HG02623 (cell line): ENCODE data around the gene SLC31A1.
A peak's percentile ranks its signal among the peaks of the same experiment; 100 is the strongest.
"Not testable (repeated sequence)": the region's sequence is repeated elsewhere in the genome, so short reads cannot be mapped to it uniquely, and the experiment has no call there.

ENCODE experiments used
- ATAC-seq: cut with Tn5 transposase; IDR thresholded peaks from one replicate; pipeline ENCODE4 v1.9.1; 2021; ENCODE audit warnings: moderate library complexity; ENCODE audit not compliant: unreplicated experiment

Gene SLC31A1

DNA sequence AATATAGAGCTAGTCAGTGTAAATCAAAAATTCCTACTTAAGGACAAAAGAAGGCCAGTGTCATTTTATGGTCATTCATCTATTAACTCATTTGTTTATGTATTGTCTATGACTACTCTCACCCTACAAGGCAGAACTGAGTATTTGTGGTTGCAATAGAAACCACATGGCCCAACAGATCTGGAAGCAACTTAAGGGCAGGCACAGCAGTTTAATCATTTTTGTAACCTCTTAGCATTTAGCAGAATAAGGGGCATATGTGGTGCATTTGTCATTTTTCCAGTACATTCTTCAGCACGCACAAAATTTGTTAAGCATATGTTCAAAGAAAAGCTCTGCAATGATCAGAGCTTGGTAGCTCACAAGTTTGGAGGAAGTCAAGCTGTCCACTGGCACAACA is 1.4 kb upstream of the SLC31A1 start:
- peak; percentile 49 for ATAC-seq

DNA sequence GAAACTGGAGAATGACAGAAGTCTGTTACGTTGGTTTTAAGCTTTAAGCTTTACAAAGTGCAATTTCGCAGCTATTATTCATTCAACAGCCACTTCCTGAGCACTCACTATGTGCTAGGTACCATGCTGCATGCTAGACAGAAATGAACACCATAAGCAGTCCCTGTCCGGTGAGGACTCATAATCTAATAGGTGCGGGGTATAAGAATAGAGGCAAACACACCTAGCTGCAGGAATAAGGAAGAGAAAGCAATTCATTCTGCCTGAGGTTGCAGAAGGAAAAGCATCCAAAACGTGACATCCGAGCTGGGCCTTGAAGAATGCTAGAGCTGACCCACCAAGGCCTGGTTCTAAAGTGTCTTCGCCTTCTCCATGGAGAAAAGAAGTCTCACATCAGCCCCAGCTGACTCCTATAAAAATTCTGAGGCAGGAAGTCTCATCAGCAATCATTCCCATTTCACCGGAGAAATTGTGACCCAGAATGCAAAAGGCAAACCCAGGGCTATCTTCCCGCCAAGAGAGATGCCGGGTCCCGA is 809 bp upstream of the SLC31A1 start:
- no peak for ATAC-seq

DNA sequence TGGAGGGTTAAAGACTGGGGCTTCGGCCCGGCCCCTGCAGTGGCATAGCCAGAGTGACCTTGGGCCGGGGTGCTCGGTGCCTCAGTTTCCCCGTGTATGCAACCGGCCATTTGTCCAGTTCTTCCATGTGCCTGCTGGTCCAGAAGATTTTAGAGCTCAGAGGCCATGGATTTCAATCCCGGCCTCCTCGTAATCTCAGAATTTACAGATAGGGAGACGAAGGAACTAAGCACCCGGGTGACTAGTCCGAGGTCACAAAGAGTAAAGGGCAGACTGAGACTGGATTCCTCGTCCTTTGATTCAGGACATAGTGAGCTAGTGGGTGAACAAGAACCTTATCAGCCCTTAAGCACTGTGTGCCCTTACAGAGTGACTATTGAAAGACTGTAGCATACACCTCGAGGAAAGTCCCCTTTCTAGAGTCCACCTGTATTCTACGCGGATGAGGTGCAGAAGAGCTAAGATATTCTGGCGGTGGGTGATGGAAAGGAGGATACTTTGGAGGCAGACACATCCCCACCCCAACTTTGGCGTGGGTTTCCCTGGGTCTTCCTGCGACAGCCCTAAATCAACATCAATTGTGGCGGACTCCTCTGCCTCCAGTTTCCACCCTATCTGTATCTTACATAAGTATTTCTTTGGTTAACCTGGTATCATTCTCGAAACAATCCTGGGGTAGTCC is 597 bp downstream of the SLC31A1 start:
- ATAC-seq, result no peak

DNA sequence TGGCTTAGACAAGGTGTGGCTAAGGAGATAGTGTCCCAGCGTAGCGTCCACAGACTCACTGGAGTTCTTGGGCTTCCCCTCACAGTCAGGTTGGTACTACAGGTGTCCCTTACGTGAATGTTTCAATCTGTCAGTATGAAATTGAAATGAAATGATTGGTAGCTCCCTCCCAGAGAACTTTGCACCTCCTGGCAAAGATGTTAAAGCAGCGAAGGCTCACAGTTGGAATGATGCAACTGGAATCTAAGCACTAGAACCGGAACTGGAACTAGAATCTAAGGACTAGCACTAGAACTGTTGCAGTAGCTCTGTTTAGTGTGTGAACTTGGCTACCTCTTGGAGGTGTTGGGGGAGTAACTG is 1.1 kb downstream of the SLC31A1 start:
- ATAC-seq, result no peak

DNA sequence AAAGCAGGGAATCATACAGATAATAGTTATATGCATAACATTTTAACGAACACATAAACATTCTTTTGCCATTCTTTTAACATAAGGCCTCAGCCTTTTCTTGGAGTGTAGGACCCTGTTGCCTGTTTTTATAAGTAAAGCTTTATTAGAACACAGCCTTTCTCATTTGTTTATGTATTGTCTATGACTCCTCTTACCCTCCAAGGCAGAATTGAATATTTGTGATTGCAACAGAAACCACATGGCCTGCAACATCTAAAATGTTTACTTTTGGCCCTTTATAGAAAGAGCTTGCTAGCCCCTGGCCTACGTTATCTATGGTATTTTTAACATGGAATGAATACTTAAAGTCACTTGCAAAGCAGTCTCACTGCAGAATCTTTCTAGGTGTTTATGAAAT is 2.6 kb downstream of the SLC31A1 start:
- no peak for ATAC-seq

DNA sequence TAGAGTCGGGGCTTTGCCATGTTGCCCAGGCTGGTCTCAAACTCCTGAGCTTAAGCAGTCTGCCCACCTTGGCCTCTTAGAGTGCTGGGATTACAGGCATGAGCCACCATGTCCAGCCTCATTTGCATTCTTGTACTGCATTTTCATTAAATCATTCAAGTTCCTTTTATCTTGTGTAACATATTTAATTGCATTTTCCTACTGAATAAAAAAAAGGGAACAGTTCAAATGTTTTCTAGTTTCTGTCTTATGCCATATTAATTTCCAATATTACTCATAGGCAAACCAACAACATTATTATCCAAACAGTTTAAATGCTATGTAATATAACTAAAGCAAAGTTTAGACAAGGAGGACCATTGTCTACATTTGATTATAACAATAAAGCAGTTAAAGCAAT is 6.1 kb downstream of the SLC31A1 start:
- ATAC-seq, result no peak

DNA sequence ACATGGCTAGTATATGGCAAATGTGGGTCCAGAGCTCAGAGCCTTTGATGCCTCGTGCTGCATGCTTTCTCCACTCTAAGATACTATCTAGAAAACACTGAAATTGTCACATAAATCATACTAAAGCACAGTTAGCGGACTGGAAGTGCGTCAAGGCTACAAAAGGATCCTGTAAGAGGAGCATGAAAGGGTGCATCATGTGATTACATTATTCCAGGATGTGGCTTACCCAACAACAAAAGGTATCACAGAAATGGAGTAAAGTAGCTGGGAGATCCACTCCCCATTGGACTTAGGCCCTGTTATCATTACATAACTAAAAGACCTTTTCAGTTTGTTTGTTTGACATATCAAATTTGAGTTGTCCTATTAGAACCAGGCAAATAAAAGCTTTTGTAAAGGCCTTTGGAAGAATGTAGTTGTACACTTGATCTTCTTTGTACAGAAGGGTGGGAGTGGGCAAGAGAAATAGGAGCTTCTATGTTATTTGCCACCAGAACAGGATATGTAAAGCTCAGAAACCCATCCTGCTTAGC is 6.9 kb downstream of the SLC31A1 start:
- ATAC-seq, result no peak

DNA sequence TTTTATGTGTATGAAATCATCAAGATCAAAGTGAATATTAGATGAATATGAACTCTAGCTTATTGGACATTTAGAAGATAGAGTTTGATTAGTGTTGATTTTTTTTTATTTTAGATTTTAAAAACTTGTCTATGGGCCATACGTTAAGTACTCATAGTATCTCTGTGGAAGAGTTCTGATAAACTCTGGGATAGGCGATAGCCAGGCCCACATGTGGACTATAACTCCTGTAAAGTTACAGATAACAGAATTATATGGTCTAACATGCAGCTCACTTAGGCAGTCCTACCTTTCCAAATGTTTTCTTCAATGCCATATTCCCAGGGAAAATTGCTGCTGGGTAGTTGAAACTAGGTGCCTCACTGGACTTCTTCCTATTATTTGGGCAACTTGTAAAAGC is 10.4 kb downstream of the SLC31A1 start:
- ATAC-seq, result no peak

DNA sequence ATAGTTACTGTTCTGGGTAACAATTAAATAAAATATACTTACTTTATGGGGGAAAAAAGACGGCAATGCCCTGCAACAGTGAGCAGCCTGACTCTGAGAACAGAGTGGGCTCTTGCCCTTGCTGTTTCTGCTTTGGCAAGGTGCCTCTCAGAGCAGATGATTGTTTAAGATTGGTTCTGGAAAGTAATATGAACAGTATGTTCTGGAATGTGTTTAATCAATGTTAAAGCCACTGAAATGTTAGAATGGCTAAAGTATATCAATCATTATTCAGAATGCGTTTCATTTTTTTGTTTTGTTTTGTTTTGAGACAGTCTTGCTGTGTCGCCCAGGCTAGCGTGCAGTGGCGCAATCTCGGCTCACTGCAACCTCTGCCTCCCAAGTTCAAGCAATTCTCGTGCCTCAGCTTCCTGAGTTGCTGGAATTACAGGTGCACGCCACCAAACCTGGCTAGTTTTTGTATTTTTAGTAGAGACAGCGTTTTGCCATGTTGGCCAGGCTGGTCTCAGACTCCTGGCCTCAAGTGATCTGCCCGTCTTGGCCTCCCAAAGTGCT is 14.4 kb downstream of the SLC31A1 start:
- ATAC-seq, result not testable (repeated sequence)

DNA sequence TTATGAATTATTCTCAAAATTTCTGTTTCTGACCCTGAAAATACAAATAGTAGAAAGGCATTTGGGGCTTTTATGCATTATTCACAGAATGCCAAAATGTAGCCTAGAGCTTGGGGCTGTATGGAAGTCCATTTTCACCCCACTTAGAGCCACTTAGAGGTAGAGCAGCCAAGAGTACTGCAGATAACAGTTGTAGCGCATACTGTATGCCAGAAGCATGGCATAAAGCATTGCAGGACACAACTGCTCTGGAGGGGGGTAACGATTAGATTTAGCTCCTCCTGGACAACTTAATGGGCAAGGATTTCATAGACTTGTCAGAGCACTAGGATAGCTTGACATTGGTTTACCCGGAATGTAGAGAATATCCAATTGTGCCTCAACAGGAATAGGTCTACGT is 15.7 kb downstream of the SLC31A1 start:
- no peak for ATAC-seq

DNA sequence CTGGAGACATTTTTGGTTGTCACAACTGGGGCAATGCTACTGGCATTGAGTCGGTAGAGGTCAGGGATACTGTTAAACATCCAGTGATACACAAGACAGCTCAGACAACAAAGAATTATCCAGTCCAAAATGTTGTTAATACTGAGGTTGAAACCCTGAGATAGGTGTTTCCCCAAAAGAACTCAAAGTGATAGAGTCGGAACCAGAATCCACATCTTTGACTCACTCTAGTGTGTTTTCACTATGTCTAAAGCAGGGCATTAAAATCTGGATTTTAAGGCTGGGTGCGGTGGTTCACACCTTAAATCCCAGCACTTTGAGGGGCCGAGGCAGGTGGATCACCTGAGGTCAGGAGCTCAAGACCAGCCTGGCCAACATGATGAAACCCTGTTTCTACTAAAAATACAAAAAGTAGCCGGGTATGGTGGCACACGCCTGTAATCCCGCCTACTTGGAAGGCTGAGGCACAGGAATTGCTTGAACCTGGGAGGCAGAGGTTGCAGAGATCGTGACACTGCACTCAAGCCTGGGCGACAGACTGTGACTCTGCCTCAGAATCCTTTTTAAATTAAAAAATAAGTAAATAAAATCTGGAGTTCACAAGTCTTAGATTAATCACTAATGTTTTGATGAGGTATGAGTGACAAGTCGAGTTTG is 17.0 kb downstream of the SLC31A1 start:
- ATAC-seq, result no peak

DNA sequence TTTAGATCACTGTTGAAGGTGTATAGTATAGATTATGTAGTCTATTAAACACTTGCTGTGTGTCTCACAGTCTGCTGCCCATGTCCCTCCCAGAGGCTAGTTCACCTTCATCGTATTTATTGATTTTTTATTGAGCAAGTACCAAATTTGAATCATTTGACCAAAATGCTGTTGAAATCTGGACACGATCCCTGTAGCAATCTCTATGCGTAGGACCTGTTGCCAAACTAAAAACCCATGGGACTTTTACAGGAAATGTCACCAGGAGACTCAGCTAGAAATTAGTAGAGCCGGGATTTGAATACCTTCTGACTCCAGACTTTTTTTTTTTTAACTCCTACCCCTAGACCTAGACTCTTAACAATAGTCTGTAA is 17.5 kb downstream of the SLC31A1 start:
- ATAC-seq, result no peak

DNA sequence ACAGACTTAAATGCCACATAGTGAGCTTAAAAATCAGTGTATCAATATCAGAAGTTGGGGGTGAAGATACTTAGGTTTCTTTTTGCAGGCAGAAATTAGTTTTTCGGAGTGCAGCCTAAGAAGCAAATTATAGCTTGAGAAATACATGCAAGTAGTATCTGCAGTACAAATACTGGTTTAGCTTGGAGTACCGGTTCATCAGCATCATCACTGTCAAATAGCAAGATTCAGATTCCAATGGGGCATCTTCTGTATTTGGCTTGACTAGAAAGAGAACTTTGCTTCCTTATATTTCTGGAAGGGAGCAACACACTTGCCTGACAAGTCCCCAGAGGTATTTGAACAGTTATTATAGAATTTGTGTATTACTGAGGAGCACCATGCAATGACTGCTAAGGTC is 19.8 kb downstream of the SLC31A1 start:
- no peak for ATAC-seq

DNA sequence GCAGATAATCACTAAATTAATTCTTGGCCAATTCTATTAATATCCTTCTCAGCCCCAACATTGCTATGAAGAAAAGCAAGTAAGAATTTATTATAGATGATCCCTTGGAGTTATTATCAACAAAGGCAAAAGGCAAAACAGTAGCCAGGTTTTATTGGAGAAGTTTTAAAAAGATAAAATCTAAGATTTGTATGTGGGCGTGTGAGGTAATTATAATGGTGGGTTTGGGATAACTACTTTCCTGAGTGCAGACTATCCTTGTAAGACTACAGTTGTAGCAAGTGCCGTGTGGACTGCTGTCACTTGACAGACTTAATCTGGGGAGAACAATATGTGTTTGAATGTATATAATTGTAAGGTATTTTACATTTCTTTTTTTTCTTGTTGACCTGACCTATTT is 23.2 kb downstream of the SLC31A1 start:
- no peak for ATAC-seq

DNA sequence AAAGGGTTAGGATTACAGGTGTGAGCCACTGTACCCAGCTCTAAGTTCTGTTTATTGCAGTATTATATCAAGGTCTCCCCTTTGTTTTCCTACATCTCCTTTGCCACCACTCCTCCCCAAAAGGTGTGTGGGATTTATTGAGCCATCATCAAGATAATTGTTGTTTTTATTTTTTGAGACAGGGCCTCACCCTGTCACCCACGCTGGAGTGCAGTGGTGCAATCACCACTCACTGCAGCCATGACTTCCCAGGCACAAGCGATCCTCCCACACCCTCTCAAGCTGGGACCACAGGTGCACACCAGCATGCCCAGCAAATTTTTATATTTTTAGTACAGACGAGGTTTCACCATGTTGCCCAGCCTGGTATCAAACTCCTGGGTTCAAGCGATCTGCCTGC is 24.6 kb downstream of the SLC31A1 start:
- no peak for ATAC-seq

DNA sequence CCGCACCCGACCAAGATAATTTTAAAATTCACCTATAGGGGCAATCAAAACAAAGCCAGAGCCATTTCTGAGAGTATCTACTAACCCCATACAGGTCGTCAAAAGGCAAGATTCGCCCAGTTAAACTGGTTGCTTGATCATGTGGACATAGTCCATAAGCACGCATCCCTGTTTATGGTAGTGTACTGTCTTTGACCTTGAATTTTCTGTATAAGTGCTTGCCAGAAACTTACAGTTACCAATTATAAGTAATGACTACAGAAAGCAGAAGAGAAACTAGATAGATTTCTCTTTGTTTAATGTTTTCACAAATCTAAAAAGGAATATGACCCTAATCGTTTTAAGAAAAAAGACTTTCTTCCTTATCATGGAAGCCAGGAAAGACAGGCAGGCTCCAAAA is 25.6 kb downstream of the SLC31A1 start:
- no peak for ATAC-seq

DNA sequence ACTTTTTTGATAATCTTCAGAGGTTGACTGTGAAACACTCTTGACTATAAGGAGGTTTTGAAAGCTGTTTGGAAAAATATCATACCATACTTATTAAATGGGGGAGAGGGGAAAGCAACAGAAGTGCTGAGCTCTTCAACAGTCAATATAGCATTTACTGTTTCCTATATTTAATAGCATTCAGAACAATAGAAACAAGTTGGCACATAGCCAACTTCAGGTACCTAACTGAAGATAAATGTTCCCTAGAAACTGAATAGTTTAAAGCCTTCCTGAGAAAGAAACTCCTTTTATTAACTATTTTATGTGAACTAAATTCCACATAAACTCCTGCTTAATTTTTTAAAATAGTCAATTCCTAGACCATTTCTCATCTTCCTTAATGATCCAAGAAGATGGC is 26.3 kb downstream of the SLC31A1 start:
- ATAC-seq, result no peak

DNA sequence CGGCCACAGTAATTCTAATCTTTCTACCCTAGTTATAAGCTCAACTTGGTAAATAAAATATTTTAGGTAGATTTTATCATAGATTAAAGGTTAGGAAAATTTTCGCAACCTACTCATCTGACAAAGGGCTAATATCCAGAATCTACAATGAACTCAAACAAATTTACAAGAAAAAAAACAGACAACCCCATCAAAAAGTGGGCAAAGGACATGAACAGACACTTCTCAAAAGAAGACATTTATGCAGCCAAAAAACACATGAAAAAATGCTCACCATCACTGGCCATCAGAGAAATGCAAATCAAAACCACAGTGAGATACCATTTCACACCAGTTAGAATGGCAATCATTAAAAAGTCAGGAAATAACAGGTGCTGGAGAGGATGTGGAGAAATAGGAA is 28.3 kb downstream of the SLC31A1 start:
- not testable (repeated sequence) for ATAC-seq

DNA sequence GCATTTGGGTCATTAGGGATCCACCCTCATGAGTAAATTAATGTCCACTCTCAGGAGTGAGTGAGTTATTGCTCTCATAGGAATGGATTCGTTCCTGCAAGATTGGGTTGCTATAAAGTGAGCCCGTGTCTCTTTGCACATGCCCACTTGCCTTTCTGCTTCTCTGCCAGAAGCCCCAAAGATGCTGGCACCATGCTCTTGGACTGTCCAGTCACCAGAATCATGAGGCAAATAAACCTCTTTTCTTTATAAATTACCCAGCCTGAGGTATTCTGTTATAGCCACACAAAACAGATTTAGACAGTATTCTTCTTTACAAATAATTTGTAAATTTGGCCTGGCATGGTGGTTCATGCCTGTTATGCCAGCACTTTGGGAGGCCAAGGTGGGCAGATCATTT is 29.5 kb downstream of the SLC31A1 start:
- no peak for ATAC-seq

DNA sequence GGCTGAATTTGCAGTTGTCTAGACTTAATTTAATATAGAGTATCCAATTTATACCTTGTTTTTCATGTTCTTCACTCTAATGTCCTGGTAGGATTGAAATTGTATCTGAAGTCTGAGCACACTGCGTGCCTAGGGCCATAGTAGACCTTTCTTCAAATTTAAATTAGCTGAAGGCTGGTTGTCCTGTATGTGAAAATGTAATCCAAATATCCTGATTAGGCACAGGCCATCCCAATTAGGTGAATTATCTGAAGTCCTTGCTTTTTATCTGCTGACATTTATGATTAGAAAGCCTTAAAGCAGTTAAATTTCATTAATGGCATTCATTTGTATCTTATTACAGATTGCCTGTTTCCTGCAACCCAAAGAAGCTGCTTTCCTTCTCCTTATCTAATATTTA is 33.6 kb downstream of the SLC31A1 start:
- ATAC-seq, result no peak

DNA sequence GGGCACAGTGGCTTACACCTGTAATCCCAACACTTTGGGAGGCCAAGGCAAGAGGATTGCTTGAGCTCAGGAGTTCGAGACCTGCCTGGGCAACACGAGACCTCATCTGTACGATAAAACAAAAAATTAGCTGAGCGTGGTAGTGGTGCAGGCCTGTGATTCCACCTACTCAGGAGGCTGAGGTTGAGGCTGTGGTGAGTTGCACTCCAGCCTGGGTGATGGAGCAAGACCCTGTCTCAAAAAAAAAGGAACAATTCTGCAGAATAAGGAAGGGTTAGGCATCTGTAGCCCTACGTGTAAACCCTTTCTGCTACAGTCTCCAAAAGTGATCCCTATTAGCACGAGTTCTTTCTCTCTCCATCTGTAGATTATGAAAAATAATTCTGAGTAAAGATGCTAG is 34.1 kb downstream of the SLC31A1 start:
- no peak for ATAC-seq

DNA sequence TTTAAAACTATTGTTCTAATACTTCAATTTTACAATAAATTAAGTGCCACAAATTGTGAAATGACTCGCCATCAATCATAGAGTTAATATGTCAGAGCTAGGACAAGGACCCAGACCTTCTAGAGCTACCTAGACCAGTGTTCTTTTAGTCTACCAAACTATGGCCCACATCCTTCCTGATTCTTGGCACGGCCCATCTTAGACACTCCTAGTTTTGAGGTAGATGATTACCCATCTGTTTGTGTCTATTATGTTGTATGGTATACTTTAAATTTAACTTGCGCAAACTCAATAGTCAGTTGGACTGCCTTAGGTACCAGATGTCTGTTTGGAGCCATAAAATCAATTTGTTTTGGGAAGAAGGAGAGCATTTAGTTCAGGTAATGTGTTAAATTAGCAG is 36.5 kb downstream of the SLC31A1 start:
- ATAC-seq, result no peak
